Measurements from ENCODE around the gene APP.
"Not testable (repeated sequence)": the region's sequence is repeated elsewhere in the genome, so short reads cannot be mapped to it uniquely, and the experiment has no call there.

DNA sequence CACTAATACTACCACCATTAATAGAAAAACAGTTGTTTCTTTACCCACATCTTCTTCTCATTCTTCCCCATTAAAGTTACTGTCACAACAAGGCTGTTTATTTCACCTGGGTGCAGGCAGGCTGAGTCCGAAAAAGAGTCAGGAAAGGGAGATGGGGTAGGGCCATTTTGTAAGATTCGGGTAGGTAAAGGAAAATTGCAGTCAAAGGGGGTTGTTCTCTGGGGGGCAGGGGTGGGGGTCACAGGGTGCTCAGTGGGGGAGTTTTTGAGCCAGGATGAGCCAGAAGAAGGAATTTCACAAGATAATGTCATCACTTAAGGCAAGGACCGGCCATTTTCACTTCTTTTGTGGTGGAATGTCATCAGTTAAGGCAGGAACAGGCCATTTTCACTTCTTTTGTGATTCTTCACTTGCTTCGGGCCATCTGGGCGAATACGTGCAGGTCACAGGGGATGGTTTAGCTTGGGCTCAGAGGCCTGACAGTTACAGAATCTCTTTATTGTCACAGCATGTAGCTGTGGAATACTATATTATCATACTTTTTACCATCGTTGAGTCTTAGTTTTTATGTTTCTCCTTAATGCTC lies 89.3 kb downstream of the APP start:
- not testable (repeated sequence) for TF ChIP-seq POLR2AphosphoS5, POLR2A (IDR thresholded peaks at IDR 0.05; ENCODE audit: low read depth, low read length)
